ENCODE measurements around the gene KCNE4. TPM values are rescaled to one million over a fixed set of nuclear protein-coding genes. Genes with fewer than 3 reads are reported as not detected.

KCNE4 gene, protein sequence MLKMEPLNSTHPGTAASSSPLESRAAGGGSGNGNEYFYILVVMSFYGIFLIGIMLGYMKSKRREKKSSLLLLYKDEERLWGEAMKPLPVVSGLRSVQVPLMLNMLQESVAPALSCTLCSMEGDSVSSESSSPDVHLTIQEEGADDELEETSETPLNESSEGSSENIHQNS
- 0.35 TPM in 1 of 2 replicates, not detected in the other for total RNA-seq

DNA sequence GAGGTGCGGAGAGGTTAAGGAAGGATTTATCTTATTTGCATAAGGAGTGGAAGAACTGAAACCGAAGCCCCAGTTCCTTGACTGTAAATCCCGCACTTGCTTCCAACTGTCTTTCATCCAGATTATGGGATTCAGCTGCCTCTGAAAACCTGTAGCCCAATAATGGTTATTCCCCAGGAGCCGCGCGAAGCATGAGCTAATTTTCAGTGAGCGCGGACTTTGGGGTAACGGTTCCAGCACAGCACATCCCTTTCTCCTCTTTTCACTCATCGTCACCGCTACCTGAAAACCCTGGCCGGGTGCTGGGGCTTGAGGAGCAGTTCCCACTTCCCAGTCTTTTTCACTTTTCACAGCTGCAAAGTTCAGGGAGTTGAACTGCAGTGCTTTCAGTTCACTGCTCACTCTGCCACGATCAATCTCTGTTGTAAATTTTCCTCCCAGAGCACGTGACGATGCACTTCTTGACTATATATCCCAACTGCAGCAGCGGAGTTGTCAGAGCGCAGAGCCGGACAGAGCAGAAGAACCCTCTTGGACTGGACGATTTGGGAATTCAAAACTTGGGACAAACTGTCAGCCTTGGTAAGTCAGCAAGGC lies at the start of gene KCNE4:
KCNE4 (plus strand) TSS at position 498 of the 597 bp plus-strand sequence. CDS start 641 bp downstream, outside the sequence.

Other genes starting within 250 kb of the KCNE4 start
- 138 TPM in 2 replicates for gene ACSL3, start 191.2 kb upstream of the KCNE4 start, total RNA-seq

Measured in airway epithelial cell (primary cell).